GM23248 (cell line): ENCODE measurements around the gene BOLA1. TPM values are rescaled to one million over a fixed set of nuclear protein-coding genes. Genes with fewer than 3 reads are reported as not detected.
A peak's percentile ranks its signal among the peaks of the same experiment; 100 is the strongest.

Experiments used
- DNase-seq: peaks from one replicate; pipeline ENCODE4 v3.0.0-alpha.2; 2015
- H2AFZ ChIP-seq: fragments of 200-600 bp; sonication (generic); 2 replicates; pipeline ENCODE4 v1.6.1; 2016; ENCODE audit warnings: antibody characterized with exemption
- H3F3A ChIP-seq: fragments of 200-600 bp; sonication (generic); 2 replicates; pipeline ENCODE4 v1.6.1; 2016; ENCODE audit warnings: mild to moderate bottlenecking, antibody characterized with exemption, mixed run types; ENCODE audit not compliant: insufficient read depth
- H3K27ac ChIP-seq: fragments of 200-600 bp; sonication (generic); 2 replicates; pipeline ENCODE4 v1.5.1; 2016; ENCODE audit warnings: mild to moderate bottlenecking
- H3K27me3 ChIP-seq: fragments of 200-600 bp; sonication (generic); replicated peaks from 2 replicates; pipeline ENCODE4 v1.6.1; 2016; ENCODE audit warnings: mild to moderate bottlenecking; ENCODE audit not compliant: insufficient read depth
- H3K36me3 ChIP-seq: fragments of 200-600 bp; sonication (generic); 2 replicates; pipeline ENCODE4 v1.6.1; 2016; ENCODE audit warnings: low read depth, mild to moderate bottlenecking
- H3K4me1 ChIP-seq: fragments of 200-600 bp; sonication (generic); 2 replicates; pipeline ENCODE4 v1.6.1; 2016; ENCODE audit warnings: mild to moderate bottlenecking; ENCODE audit not compliant: insufficient read depth
- H3K4me2 ChIP-seq: fragments of 200-600 bp; sonication (generic); one replicate; pipeline ENCODE4 v1.6.1; 2016; ENCODE audit warnings: mild to moderate bottlenecking; ENCODE audit not compliant: unreplicated experiment
- H3K4me3 ChIP-seq: fragments of 200-600 bp; sonication (generic); 2 replicates; pipeline ENCODE4 v1.5.1; 2016; ENCODE audit warnings: mild to moderate bottlenecking
- H3K79me2 ChIP-seq: fragments of 200-600 bp; sonication (generic); 2 replicates; pipeline ENCODE4 v1.6.1; 2016; ENCODE audit warnings: mild to moderate bottlenecking; ENCODE audit not compliant: insufficient read depth
- H3K9ac ChIP-seq: fragments of 200-600 bp; sonication (generic); 2 replicates; pipeline ENCODE4 v1.6.1; 2016; ENCODE audit warnings: mild to moderate bottlenecking
- H3K9me2 ChIP-seq: fragments of 200-600 bp; sonication (generic); 2 replicates; pipeline ENCODE4 v1.6.1; 2016; ENCODE audit warnings: mixed run types, mild to moderate bottlenecking, moderate library complexity; ENCODE audit not compliant: insufficient read depth
- H3K9me3 ChIP-seq: fragments of 200-600 bp; sonication (generic); one replicate; pipeline ENCODE4 v1.6.1; 2017; ENCODE audit warnings: low read depth
- H4K20me1 ChIP-seq: fragments of 200-600 bp; sonication (generic); 2 replicates; pipeline ENCODE4 v1.6.0; 2016; ENCODE audit not compliant: insufficient read depth
- EZH2 ChIP-seq: fragments of 200-600 bp; sonication (generic); IDR thresholded peaks from 2 replicates; pipeline ENCODE4 v1.6.1; 2018; ENCODE audit warnings: antibody characterized with exemption, mild to moderate bottlenecking; ENCODE audit not compliant: insufficient read depth, poor library complexity, severe bottlenecking
- EZH2phosphoT487 ChIP-seq: fragments of 200-600 bp; sonication (generic); IDR thresholded peaks from 2 replicates; pipeline ENCODE4 v1.6.1; 2018; ENCODE audit warnings: antibody characterized with exemption, moderate library complexity, mild to moderate bottlenecking, low read depth; ENCODE audit not compliant: insufficient read depth
- WGBS, 2 experiments: methylation state at CpG; one replicate each; pipeline ENCODE4 v1.1.6; 2015 to 2017; ENCODE audit warnings: low lambda C conversion rate in 2 of 2, low coverage in 1 of 2; ENCODE audit errors: missing lambda C conversion rate in 2 of 2; 5-methylcytosine and 5-hydroxymethylcytosine counted together
- in situ Hi-C: fragments of 300-500 bp; cut with MboI; formaldehyde crosslinking; loops from 2 replicates; pipeline ENCODE4 v1.15.0; 2020
- polyA plus RNA-seq: library from polyadenylated mRNA; unstranded; fragments of >200 nt; fragmentation: Nextera tagmentation; extraction: Ambion mirVana; gene quantifications from 2 replicates; pipeline ENCODE4 v1.2.1, GENCODE V29; 2016
- total RNA-seq: library from RNA; depleted of rRNA; stranded (reverse); fragments of >200 nt; shearing (Covaris generic); gene quantifications from 2 replicates; pipeline ENCODE4 v1.2.3, GENCODE V29; 2014; rRNA removed

Gene BOLA1
- total and polyA plus RNA-seq, 2 experiments from 2014 or later: 16.4 to 18.6 TPM

- no peaks in the 10 kb centered on the region for H3K9me2 ChIP-seq
- TF ChIP-seq EZH2phosphoT487 (no peak), EZH2 (no peak)
- no peaks in the 10 kb centered on the region for H3K79me2 ChIP-seq
- H3K4me3 ChIP-seq: no peak overlapping the region
- no peaks in the 10 kb centered on the region for H4K20me1 ChIP-seq
- H3K27ac ChIP-seq: peak overlapping the region; percentile 0; the same call in 1 of the 2 replicates
- no peaks in the 10 kb centered on the region for H3K27me3 ChIP-seq
- H3K9ac ChIP-seq: no peak overlapping the region
- H3K36me3 ChIP-seq: peaks cover 25% of the 10 kb centered on the region; the same call in 1 of the 2 replicates
- no peak for DNase-seq
- WGBS, 2 experiments: 43 to 48% methylated on average over 5 of the region's 5 CpGs
- H3K4me1 ChIP-seq: peaks cover 27% of the 10 kb centered on the region
- in situ Hi-C loops: no loop called here
- H3K9me3 ChIP-seq: no peaks in the 10 kb centered on the region
- no peak overlapping the region for H3K4me2 ChIP-seq
- H2AFZ ChIP-seq: no peak overlapping the region
- H3F3A ChIP-seq: peaks cover 39% of the 10 kb centered on the region
These were observed 42.8 kb downstream of the BOLA1 start for GRCh38 chr1:149942207-149942606.

GRCh38 chr1:149942885-149943284 lies 43.5 kb downstream of the BOLA1 start:
- TF ChIP-seq EZH2 (no peak), EZH2phosphoT487 (no peak)
- peaks cover 33% of the 10 kb centered on the region for H3F3A ChIP-seq

DNA sequence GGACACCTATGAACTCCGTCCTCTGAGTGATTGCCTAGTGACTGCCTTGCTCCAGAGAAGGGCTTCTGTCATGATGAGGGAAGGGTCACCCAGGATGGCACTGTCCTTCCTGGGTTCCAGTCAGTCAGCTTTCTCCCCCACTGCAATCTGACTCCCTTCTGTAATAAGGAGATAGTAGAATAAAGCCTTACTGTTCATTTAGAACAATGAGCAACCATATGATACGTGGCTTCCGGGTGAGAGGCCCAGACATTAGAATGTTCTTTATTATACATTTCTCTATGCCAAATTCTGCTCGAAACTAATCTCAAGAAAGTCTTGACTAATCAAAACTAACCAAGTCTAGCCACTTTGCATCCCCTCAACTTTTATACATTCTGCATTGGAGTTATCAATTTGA lies 45.8 kb downstream of the BOLA1 start:
- no peak overlapping the region for H3K27ac ChIP-seq
- no peaks in the 10 kb centered on the region for H3K9me3 ChIP-seq
- H3K9ac ChIP-seq: no peak overlapping the region
- H3K4me1 ChIP-seq: no peaks in the 10 kb centered on the region
- in situ Hi-C loops: no loop called here
- no peak overlapping the region for H3K4me2 ChIP-seq
- no peaks in the 10 kb centered on the region for H3K79me2 ChIP-seq
- H3K4me3 ChIP-seq: no peak overlapping the region
- TF ChIP-seq EZH2 (no peak), EZH2phosphoT487 (no peak)
- H4K20me1 ChIP-seq: no peaks in the 10 kb centered on the region
- peaks cover 40% of the 10 kb centered on the region; the same call in 1 of the 2 replicates for H3K36me3 ChIP-seq
- no peaks in the 10 kb centered on the region for H3K9me2 ChIP-seq
- H3F3A ChIP-seq: peaks cover 25% of the 10 kb centered on the region
- WGBS, 2 experiments: 94 to 99% methylated on average over 4 of the region's 4 CpGs
- DNase-seq: no peak
- no peaks in the 10 kb centered on the region for H3K27me3 ChIP-seq
- H2AFZ ChIP-seq: no peak overlapping the region

More at GRCh38 chr1:149942885-149943284, 43.5 kb downstream of the BOLA1 start:
- Histone ChIP-seq H3K27me3 (no peaks in the 10 kb centered on the region), H3K9me3 (no peaks in the 10 kb centered on the region), H4K20me1 (no peaks in the 10 kb centered on the region), H3K79me2 (no peaks in the 10 kb centered on the region), H3K27ac (0 out of 2 replicates have a peak overlapping the region, but pooled peaks have one; percentile 0), H3K36me3 (peaks cover 31% of the 10 kb centered on the region; the same call in 1 of the 2 replicates), H3K4me1 (peaks cover 20% of the 10 kb centered on the region), H3K4me2 (no peak overlapping the region), H3K9me2 (no peaks in the 10 kb centered on the region), H2AFZ (no peak overlapping the region), H3K4me3 (no peak overlapping the region), H3K9ac (no peak overlapping the region)
- in situ Hi-C loops: no loop called here
- WGBS, 2 experiments: 42 to 51% methylated on average over 3 of the region's 3 CpGs
- no peak for DNase-seq

GRCh38 chr1:149949911-149950310 lies 50.5 kb downstream of the BOLA1 start:
- H3K9me3 ChIP-seq: no peaks in the 10 kb centered on the region
- in situ Hi-C loops: no loop called here
- H3K9ac ChIP-seq: no peak overlapping the region
- H3K27me3 ChIP-seq: no peaks in the 10 kb centered on the region
- no peak overlapping the region for H3K4me2 ChIP-seq
- TF ChIP-seq EZH2 (no peak), EZH2phosphoT487 (no peak)
- WGBS, 2 experiments: 72 to 77% methylated on average over 6 of the region's 6 CpGs
- H4K20me1 ChIP-seq: no peaks in the 10 kb centered on the region
- H3K9me2 ChIP-seq: no peaks in the 10 kb centered on the region
- peaks cover 34% of the 10 kb centered on the region; the same call in 1 of the 2 replicates for H3K36me3 ChIP-seq
- H3F3A ChIP-seq: no peaks in the 10 kb centered on the region
- no peak for DNase-seq
- H3K4me3 ChIP-seq: no peak overlapping the region
- no peak overlapping the region for H3K27ac ChIP-seq
- no peak overlapping the region for H2AFZ ChIP-seq
- no peaks in the 10 kb centered on the region for H3K4me1 ChIP-seq
- peaks cover 8% of the 10 kb centered on the region; the same call in 1 of the 2 replicates for H3K79me2 ChIP-seq

Other genes with a start within 250 kb of the BOLA1 start
- gene FCGR1A, start 116.9 kb upstream of the BOLA1 start, total RNA-seq: not detected in 2 replicates
- not detected in 2 replicates for gene FCGR1A, start 116.9 kb upstream of the BOLA1 start, polyA plus RNA-seq
- gene SV2A, start 18.3 kb downstream of the BOLA1 start, total RNA-seq: 0.51 and 1.1 TPM in 2 replicates
- 0.36 and 0.60 TPM in 2 replicates for gene SV2A, start 18.3 kb downstream of the BOLA1 start, polyA plus RNA-seq
- gene SF3B4, start 28.2 kb downstream of the BOLA1 start, total RNA-seq: 12.3 and 17.5 TPM in 2 replicates
- 98.0 and 106 TPM in 2 replicates for gene SF3B4, start 28.2 kb downstream of the BOLA1 start, polyA plus RNA-seq
- 7.7 and 13.1 TPM in 2 replicates for gene MTMR11, start 37.3 kb downstream of the BOLA1 start, total RNA-seq
- gene MTMR11, start 37.3 kb downstream of the BOLA1 start, polyA plus RNA-seq: 11.9 and 12.4 TPM in 2 replicates
- 20.1 and 20.2 TPM in 2 replicates for gene OTUD7B, start 111.2 kb downstream of the BOLA1 start, total RNA-seq
- gene OTUD7B, start 111.2 kb downstream of the BOLA1 start, polyA plus RNA-seq: 3.1 and 3.5 TPM in 2 replicates
- 42.0 and 49.2 TPM in 2 replicates for gene VPS45, start 168.2 kb downstream of the BOLA1 start, total RNA-seq
- 38.9 and 41.7 TPM in 2 replicates for gene VPS45, start 168.2 kb downstream of the BOLA1 start, polyA plus RNA-seq